ENCODE data around the gene LONRF2. TPM values are rescaled to one million over a fixed set of nuclear protein-coding genes. Genes with fewer than 3 reads are reported as not detected.
"Not testable (repeated sequence)": the region's sequence is repeated elsewhere in the genome, so short reads cannot be mapped to it uniquely, and the experiment has no call there.

Gene LONRF2
- polyA plus RNA-seq (2013, experiment 1 of 2; ENCODE audit: insufficient read length), result 0.01 TPM
- polyA plus RNA-seq (2013, experiment 2 of 2; ENCODE audit: insufficient read length), result 0.15 TPM

DNA sequence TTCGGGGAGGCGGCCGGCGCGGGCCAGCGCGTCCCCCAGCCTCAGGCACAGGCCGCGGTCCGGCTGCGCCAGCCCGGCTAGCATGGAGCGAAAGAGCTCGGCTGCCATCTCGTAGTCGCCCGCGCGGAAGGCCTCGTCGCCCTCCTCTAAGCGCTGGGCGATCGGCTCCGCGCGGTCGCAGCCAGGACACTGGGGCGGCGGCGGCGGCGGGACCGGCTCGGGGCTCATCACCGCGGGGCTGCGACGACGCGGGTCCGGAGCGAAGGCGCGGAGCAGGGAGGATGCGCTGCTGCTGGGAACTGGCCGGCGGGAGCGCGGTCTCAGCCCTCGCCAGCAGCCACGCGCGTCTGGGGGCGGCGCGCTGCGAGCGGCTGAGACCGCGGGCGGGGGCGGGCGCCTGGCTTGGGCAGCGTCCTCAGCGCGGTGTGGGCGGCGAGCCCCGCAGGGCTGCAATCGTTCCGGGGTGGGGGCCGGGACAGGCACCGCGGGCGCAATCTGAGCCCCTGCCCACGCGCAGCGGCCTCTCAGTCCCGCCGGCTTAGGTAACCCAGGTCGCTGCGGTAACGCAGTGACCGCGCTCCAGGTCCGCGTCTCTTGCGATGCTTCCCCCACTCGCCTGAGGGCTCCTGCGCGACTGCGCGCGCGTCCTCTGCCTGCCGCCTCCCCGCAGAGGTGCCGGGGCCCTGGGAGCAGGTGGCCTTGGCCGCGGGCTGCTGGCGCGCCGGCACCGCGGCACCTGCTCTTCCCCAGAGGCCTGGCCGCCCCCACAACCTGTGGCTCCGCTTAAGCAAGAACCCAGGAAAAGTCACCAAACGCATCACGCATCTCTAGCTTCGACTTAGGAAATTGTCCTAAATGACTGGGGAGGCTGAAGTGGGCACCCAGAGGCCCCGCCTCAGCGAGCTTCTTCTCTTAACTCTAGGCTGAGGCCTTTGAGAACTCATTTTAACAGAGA is at the start of gene LONRF2:
TSS of gene LONRF2 (minus strand) at position 636 of the 955 bp plus-strand sequence. CDS start at position 228, 408 bp downstream.
- no peak for DNase-seq

DNA sequence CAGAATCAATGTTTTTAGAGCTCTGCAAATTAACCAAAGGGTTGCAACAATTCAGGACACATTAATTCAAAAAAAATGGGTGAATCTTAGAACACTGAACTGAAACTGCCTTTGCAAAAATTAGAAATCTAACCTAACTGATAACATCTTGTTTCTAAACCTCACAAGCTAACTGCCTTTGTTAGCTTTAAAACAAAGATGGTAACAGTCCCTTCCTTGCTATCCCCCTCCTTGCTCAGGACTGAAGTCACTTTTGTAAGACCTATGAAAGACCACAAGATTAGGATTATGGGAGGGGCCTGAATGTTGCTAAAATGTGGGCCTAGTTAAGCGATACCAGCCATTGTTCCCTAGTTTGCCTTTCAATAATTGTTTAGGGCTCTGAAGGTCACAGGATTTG is 44.9 kb upstream of the LONRF2 start:
- no peak for DNase-seq

DNA sequence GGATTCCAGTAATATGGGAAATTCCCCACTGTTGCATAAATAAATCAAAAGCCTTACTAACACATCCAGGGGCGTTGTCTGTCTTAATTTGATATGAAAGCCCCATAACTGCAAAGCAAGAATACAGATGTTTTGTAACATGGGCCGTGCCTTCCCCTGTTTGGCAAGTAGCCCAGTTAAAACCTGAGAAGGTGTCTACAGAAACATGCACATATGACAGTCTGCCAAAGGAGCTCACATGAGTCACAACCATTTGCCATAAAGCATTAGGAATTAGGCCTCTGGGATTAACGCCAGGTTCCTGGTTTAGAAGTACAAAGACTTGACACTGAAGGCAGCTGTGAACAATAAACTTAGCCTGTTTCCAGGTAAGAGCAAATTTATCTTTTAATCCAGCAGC is 43.1 kb upstream of the LONRF2 start:
- peak; percentile 48 for DNase-seq

DNA sequence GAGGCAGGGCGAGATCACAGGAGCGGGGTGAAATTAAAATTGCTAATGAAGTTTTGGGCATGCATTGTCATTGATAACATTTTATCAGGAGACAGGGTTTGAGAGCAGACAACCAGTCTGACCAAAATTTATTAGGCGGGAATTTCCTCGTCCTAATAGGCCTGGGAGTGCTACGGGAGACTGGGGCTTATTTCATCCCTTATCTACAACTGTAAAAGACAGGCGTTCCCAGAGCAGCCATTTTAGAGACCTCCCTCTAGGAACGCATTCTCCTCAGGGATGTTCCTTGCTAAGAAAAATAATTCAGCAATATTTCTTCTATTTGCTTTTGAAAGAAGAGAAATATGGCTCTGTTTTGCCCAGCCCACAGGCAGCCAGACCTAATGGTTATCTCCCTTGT is 40.0 kb upstream of the LONRF2 start:
- not testable (repeated sequence) for DNase-seq

GRCh38 chr2:100359576-100359975 is 37.3 kb upstream of the LONRF2 start:
- DNase-seq, result no peak

DNA sequence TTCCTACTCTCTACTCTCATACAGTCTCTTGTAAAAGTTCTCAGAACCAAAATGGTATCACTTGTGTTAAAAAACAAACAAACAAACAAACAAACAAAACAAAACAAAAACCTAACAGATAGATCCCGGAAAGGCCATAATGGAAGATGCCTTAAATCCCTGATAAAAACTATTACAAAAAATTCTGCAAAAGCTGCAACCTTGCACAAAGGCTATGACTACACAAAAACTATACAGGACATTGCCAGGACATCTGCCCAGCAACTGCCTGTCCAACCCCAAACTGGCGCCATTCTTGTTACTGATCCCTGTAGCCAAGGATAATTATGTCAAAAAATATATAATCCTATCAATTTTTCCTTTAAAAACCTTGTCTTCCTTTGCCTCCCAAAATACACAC is 36.3 kb upstream of the LONRF2 start:
- DNase-seq, result no peak

- DNase-seq, result no peak
Measured at GRCh38 chr2:100352521-100352920, 30.2 kb upstream of the LONRF2 start.

GRCh38 chr2:100350661-100351185 is 28.4 kb upstream of the LONRF2 start:
- no peak for DNase-seq

DNA sequence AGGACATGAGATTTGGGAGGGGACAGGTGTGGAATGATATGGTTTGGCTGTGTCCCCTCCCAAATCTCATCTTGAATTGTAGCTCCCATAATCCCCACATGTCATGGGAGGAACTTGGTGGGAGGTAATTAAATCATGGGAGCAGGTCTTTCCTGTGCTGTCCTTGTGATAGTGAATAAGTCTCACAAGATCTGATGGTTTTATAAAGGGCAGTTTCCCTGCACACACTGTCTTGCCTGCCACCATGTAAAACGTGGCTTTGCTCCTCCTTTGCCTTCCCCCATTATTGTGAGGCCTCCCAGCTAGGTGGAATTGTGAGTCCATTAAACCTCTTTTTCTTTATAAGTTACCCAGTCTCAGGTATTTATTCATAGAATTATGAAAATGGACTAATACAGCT is 22.8 kb upstream of the LONRF2 start:
- DNase-seq, result not testable (repeated sequence)

- DNase-seq, result no peak
Measured at GRCh38 chr2:100344433-100344832, 22.1 kb upstream of the LONRF2 start.

GRCh38 chr2:100342466-100342865 is 20.2 kb upstream of the LONRF2 start:
- DNase-seq, result not testable (repeated sequence)

DNA sequence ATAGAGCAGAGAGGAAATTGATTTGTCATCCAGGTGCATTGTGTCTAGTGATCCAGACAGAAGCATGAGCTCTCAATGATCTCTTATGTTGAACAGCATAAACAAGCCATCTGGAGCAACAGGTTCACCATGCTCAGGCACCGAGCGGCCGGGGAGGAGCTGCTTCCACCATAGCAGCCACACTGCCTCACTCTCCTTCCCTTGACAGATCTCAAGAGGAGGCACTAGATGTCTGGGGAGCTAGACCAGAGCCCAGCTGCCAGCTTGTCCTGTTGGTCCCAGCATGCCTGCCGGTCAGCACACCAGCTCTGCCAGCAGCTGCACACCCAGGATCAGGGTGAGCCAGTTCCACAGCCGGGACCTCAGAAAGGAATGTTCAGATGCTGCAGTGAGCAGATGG is 17.5 kb upstream of the LONRF2 start:
- no peak for DNase-seq

DNA sequence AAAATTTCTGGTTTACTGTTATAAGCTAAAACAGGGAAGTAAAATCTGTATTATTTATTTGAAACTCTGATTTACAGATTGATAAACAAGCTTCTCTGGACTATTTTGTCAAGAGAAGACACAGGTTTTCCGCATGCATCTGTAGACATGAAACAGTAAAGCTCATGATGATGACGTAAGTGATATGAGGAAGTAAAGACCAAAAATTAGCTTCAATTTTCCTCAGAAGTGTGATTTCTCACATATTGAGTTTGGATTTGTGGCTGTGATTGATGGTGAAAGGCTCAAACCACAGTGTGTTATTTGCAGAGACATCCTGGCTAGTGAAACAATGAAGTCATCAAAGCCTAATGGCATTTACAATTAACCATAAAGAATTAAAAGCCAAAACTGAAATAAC is 12.6 kb upstream of the LONRF2 start:
- no peak for DNase-seq

GRCh38 chr2:100327742-100328141 is 5.4 kb upstream of the LONRF2 start:
- DNase-seq, result no peak

DNA sequence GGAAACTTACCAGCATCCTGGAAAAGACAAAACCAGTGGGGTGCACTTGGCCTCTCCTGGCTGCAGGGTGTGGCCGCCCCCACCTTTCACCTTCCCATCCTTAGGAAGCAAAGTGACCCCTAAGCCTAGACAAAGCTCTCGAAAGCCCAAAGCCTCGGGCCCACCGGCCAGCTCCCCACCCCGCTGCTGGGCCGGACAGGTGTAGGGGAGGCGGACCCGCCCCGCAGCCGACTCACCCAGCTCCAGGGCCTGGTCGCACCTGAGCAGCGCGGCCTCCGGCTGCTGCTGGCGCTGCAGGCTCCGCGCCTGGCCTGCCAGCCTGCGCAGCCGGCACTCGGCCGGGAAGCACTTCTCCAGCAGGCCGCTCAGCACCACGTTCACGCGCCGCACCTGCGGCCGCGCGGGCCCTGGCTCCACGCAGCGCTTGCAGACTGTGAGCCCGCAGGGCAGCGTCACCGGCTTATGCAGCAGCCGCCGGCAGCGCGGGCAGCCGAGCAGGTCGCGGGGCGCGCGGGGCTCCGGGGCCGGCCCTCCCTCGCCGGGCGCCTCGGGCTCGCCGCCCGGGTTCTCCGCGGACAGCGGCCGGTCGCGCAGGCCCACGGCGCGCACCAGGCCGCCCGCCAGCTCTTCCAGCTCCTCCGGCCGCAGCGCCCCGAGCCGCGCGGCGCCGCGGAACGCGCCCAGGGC is 979 bp downstream of the LONRF2 start:
- peak; percentile 7 for DNase-seq

DNA sequence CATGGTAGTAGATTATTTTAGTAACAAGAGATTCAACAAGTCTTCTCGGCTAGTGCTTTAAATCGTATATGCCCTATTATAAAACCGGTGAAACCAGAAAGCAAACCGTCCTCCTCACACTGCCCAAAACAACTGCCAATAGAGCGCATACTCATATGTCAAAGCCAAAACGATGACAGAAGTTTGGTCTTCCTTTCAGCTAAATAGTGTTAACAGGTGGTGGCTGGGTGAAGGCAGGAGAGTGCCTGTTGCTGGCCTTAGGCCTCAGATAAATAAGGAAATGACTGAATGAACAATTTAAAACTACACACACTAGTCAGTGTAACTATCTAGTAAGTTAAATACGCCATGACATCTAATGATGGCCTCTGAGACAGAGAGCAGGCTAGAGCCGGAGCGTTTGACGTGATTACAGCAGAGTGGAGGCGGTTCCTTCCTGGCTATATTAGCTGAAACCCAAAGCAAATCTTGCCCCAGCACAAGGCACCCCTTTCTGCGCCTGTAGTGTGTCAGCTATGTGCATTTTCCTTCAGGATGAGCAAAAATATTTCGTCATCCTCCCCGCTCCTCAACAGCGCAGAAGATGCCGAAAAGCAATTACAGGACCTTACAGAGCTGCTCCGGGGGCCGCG is 1.6 kb downstream of the LONRF2 start:
- DNase-seq, result no peak

DNA sequence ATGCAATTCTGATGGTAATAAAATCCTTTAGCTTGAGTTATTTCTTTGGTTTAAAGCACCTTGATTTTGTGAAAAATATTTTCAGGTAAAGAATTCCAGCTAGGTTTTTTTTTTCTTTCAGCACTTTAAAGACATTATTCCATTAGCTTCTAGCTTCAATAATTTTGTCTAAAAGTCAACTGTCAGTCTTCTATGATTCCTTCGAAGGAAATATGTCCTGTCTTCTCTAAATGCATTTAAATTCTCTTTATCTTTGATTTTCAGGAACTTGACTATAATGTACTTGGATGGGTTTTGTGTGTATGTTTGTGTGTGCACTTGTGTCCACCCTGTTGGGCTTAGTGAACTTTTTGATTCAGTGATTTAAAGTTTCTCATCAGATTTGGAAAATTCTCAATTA is 4.7 kb downstream of the LONRF2 start:
- no peak for DNase-seq

DNA sequence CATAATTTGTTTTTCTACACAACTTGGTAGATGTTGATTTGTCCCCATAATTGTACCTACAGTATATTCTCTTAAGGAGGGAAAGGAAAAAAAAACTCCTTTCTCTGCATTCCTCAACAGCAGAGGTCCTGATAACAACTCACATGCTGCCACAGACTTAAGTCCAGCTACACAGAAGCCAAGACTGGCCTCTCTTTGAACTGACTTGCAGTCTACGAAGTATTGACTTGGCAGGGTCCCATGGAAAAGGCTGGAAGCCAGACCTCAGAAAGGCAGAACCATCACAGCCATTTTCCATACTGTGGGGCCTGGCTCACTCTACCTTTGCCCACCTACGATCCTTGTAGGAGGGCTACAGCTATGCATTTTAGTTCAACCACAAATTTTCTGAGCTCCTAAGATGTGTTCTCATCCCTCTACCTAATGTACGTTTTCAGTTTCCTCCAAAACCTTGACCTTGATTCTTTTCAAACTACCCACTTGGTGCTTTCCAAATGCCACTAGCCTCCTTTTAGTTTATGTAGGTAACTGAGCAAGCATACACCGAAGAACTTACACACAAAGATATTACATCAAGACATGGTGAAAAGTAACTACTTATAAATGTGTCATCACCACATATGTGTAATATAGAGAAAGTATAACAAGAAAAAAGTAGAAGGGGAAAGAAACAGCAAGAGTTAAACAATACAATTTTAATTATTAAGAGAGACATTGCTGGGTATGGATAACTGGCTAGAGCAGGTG is 12.2 kb downstream of the LONRF2 start:
- no peak for DNase-seq

DNA sequence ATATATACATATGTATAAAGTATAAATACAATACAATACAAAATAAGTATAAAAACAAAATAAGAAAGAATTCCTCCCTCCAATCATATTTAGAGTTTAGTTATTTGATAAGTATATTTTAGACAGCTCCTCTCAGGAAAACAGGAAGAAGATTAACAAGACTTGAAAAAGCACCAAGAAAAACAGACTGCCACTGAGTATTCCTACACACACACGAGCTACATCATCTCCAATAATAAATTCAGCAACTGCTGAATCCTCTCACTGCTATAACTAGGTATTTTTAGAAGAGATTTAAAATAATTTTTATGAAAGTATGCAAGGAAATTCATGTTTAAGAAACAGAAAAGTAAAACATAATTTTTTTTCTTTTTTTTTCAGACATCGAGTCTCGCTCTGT is 13.0 kb downstream of the LONRF2 start:
- DNase-seq, result no peak

- no peak for DNase-seq
Measured at GRCh38 chr2:100303744-100304143, 18.6 kb downstream of the LONRF2 start.

GRCh38 chr2:100302585-100302892 is 19.8 kb downstream of the LONRF2 start:
- no peak for DNase-seq

GRCh38 chr2:100301881-100302584 is 20.3 kb downstream of the LONRF2 start:
- DNase-seq, result no peak
